ENCODE measurements around the gene LIN28B. TPM values are rescaled to one million over a fixed set of nuclear protein-coding genes. Genes with fewer than 3 reads are reported as not detected.
"Not testable (repeated sequence)": the region's sequence is repeated elsewhere in the genome, so short reads cannot be mapped to it uniquely, and the experiment has no call there.

LIN28B gene, protein sequence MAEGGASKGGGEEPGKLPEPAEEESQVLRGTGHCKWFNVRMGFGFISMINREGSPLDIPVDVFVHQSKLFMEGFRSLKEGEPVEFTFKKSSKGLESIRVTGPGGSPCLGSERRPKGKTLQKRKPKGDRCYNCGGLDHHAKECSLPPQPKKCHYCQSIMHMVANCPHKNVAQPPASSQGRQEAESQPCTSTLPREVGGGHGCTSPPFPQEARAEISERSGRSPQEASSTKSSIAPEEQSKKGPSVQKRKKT
- total RNA-seq (2014; rRNA removed) = not detected in 2 replicates
- not detected for polyA plus RNA-seq (2012)

DNA sequence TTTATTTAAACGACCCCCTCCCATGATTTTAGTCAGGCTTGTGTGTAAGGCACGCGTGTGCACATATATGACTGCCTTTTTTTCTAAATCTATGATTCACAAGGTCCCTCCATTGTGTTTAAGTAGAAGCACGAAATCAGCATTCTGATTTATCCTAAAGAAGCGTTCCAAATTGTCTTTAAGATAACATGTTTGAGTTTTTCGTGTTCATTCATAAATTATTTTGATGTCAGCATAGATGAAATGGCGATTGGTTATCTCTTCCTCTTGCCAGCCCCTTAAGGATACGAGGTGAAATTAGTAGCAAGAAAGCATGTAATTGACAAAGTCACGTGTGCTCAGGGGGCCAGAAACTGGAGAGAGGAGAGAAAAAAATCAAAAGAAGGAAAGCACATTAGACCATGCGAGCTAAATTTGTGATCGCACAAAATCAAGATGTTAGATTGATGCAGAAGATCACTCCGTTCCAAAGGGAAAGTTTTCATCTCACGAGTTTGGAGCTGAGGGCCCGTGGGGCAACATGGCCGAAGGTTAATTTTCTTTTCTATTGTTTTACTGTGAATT, at the start of gene LIN28B:
LIN28B (plus strand) TSS at position 377 of the 564 bp plus-strand sequence; CDS start at position 521, 144 bp downstream.
- DNase-seq (ENCODE audit: low read depth) = no peak

DNA sequence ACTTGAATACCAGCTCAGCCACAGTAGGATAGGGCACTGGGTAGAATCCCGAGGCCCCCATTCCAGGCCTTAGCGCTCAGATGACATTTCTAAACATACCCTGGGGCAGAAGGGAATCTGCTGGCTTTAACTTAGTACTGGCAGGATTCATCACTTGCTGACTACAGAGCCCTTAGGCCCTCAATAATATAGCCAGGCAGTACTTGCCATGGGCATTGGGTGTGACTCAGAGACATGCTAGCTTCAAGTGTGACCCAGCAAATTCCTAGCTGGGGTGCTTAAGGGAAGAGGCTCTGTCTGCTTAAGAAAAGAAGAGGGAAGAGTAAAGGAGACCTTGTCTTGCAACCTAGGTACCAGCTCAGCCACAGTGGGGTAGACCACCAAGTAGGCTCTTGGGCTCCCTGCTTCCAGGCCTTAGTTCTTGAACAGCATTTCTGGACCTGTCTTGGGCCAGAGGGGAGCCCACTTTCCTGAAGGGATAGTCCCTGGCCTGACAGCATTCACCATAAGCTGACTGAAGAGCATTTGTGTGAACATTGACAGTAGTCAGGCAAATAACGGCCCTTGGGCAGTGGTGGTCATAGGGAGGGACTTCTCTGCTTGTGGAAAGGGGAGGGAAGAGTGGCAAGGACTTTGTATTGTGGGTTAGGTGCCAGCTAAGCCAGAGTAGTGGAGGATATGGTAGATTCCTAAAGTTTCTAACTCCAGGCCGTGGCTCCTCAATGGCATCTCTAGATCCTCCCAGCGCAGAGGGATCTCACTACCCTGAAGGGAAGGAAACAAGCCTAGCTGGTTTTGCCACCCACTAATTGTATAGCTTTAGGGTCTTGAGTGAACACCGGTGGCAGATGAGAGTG, 48.6 kb upstream of the LIN28B start:
- DNase-seq (ENCODE audit: low read depth) = no peak

DNA sequence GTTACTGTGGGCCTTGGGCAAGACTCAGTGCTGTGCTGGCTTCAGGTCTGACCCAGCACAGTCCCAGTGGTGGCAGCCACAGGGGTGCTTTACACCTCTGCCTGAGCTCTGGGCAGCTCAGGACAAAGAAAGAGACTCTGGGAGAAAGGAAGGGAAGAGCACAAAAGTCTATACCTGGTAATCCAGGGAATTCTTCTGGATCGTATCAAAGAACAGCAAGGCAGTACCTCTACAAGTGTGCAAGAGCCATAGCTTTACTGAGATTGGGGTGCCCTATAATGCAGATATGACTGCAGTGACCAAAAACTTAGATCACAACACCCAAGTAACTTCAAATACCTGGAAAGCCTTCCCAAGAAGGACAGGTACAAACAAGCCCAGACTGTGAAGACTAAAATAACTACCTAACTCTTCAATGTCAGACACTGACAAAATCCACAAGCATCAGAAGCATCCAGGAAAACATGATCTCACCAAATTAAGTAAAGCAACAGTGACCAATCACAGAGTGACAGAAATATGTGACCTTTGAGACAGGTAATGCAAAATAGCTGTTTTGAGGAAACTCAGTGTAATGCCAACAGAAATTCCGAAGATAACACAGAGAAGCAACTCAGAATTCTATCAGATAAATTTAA, 47.9 kb upstream of the LIN28B start:
- DNase-seq (ENCODE audit: low read depth) = no peak

DNA sequence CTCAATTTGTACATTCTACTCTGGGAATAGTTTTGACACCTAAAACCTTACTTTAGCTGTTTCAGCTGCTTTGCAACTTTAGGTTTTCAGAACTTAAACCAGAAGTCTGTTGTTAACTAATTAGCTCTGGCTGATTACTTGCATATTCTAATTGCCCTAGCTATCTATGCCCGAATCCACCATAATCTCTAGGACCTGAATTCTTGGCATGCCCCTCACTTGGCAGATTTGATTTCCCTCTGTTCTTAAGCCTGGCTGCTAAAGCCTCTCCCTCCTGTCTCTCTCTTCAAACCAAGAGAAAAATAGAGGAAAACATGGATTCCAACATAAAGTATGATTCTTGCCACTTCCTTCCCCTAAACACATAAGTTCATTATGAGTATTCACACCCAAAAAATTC, 35.0 kb upstream of the LIN28B start:
- DNase-seq (ENCODE audit: low read depth) = no peak

DNA sequence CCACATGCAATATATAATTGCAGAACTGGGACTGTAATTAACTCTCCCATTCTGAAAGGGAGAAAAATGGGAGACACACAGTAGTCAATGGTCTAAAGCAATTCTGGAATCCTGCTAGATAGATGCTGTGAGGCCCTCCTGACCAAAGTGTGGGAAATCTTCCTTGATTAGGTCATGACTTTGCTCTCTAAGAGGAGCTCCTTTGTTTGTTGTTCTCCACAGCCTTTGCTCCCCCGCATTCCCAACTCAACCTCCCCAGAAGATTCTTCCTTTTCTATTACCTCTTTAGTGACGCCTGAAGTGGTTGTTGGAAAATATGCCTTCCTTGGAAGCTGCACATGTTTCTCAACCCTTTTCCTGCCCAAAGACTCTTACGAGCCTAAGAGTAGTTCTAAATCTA, 28.8 kb upstream of the LIN28B start:
- DNase-seq (ENCODE audit: low read depth) = no peak

DNA sequence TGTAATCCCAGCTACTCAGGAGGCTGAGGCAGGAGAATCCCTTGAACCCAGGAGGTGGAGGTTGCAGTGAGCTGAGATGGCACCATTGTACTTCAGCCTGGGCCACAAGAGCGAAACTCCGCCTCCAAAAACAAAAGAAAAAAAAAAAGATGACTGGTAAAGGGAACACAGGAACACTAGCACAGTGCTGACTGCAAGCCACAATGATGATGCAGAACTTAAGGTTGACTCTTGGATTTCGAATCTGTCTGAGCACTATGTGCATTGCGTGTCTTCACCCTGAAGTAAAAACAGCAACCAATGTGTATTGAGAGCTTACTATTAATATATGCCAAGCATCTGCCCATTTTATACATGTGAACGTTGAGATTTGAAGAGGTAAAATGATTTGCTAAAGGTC, 27.6 kb upstream of the LIN28B start:
- DNase-seq (ENCODE audit: low read depth) = no peak

DNA sequence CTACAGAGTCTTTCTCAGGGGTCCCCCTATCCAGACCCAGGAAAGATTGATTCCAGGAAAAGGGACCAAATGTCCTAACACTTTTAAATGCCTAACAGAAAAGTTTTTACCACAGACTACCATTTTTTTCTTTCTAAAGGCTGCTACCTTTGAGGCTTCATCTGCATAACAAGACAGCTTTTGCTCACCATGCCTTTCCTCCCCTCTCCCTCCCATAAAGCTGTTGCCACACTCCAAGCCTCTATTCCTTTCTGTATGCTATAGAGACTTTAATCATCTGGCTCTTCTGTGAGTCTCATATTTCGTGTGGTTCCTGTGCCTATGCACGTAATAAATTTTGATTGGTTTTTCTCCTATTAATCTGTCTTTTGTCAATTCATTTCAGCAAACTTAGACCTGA, 26.0 kb upstream of the LIN28B start:
- no peak for DNase-seq (ENCODE audit: low read depth)

DNA sequence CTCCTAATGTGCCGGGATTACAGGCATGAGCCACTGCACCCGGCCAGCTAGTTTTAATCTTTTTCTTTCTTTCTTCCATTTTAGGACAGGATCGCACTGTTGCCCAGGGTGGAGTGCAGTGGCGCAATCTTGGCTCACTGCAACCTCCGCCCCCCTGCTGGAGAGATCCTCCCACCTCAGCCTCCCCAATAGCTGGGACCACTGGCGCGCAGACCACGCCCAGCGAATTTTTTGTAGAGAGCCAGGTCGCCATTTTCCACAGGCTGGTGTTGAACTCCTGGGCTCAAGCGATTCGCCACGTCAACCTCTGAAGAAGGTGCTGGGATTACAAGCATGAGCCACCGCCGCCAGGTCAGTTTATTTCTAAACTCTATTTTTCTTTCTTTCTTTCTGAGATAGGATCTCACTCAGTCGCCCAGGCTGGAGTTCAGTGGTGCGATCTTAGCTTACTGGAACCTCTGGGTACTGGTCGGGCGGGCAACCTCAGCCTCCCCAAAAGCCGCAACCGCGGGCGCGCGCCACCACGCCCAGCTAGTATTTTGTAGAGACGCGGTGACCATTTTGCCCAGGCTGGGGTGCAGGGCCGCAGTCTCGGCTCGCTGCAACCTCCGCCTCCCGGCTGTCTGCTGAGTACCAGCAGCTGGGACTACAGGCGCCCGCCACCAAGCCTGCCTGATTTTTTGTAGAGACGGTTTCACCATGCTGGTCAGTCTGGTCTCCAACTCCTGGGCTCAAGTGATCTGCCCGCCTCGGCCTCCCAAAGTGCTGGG, 20.0 kb upstream of the LIN28B start:
- DNase-seq (ENCODE audit: low read depth) = no peak

DNA sequence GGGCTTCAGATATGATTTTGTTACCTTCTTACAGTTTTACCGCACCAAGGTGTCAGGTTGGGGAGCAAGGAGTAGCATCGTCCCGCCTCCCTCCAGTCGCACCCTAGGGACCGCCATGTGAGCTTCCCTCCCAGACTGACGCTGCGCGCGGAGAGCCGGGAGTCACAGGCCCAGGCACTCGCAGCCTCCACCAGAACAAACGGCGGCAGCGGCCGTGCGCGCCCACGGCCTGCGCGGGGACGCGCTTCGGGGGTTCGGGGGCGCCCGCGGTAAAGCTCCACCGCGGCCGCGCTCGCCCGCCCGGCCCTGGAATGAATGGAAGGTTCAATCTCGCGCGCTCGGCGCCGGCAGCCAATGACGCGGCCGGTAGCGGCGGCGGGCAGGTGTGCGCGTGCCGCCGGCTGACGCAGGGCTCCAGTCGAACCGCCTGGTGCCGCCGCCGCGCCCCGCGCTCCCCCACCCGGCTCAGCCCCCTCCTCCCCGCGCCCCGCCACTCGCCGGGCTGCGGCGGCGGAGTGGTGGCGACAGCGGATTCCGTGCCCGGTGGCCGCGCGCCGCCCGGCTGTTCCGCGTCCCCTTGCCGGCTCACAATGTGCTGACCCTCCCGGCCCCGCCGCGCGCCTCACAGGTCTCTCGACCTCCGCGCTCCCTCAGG, 16.5 kb upstream of the LIN28B start:
- DNase-seq (ENCODE audit: low read depth) = no peak

DNA sequence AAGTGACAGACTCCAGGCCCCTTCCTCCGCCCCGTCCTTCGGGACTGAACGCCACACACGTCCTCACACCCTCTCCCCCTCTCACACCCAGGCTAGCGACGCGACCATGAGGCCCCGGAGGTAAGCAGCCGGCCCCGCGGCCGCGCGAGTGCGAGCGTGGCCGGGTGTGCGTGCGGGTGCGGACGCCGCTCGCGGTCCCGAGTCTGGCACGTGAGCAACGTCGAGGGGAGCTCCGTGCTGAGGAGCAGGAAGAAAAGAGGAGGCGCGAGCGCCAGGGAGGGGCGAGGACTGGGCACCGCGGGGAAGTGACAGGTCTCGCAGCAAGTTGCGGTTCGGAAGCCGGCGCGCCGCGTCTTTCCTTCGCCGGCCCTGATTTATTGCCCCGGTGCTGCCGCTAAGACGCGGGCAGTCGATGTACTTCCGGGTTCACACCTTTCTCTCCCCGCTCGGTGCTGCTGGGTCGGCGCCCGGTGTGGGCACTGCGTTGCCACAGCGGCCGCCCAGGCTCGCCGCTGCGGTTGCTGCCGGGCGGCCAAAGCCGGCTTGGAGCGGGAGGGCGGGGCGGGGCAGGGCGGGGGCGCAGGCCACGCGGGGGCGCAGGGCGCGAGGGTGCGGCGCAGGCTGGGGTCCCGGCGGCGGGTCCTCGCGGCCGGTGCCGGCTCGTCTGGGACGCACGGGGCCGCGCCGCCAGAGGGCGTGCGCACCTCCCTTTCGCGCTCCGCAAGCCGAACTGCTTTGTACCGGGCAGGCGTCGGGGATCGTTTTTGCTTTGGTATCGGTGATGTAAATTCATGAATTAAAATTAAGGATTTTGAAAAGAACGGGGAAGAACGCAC, 15.8 kb upstream of the LIN28B start:
- no peak for DNase-seq (ENCODE audit: low read depth)

DNA sequence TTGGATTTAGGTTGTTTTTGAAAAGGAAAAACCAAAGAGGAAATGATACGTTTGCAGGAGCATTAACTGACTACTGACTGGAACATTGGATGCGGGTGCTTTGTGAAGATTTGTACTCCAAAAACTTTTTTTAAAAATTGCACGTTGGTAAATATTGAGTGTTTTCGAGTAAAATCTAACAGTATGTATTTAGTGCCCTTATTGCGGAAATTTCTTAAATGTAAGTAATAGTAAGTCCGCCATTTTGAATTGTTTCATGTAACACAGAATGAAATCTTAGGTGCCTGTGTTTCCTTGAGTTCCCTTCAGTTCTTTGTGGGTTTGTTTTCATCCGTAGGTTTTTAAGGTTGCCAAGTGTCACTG, 15.2 kb upstream of the LIN28B start:
- DNase-seq (ENCODE audit: low read depth) = no peak

DNA sequence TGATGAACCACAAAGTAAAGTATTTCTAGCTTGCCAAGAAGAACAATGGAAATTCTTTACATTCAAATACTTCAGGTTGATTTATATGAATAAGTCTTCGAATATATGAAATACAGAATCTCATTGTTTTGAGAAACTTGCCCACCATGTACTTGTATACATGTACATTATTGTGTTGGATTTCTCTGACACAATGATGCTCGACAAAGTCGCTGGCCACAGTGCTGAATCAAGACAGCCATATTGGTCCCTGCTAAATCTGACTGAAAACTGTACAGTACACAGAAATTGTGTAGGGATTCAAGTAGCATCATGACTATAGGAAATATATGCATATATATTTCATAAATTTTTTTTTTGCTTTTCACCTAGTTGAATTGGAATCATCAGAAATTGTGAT, 13.1 kb upstream of the LIN28B start:
- DNase-seq (ENCODE audit: low read depth) = peak; percentile 29

DNA sequence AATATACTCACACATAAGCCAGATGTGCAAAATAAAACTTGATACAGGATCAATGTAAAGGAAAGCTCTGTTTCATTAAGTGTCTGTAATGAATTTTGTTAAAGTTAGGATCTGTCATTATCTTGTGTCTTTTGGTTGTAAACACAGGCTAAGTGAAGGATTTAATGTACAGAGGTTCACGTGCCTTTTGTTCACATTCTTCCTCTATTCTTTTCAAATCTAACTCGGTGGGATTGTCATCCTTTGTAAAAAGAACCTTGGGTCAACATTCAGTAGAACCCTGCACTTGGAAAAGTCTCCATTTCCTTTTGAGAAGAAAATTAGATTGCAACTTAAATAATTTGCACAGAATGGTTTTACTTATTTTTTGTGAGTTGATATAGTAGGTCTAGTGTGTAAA, 7.7 kb upstream of the LIN28B start:
- no peak for DNase-seq (ENCODE audit: low read depth)

DNA sequence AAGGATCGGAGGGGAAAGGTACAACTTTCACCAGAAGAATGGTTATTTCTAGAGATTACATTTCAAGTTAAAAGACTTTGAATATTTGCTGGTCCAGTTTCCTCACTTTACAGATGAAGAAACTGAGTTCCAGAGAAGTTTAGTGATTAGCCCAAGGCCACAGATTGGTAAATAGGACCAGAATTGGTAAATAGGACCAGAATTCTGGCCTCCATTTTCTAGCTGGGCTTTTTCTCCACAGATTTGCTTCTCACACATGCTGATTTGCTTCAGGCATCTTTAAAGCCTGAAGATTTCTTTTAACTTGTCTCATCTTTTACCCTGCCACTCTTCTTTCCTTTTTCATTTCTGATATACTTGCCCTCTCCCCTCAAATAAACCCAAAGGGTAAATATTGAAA, 5.2 kb upstream of the LIN28B start:
- no peak for DNase-seq (ENCODE audit: low read depth)

DNA sequence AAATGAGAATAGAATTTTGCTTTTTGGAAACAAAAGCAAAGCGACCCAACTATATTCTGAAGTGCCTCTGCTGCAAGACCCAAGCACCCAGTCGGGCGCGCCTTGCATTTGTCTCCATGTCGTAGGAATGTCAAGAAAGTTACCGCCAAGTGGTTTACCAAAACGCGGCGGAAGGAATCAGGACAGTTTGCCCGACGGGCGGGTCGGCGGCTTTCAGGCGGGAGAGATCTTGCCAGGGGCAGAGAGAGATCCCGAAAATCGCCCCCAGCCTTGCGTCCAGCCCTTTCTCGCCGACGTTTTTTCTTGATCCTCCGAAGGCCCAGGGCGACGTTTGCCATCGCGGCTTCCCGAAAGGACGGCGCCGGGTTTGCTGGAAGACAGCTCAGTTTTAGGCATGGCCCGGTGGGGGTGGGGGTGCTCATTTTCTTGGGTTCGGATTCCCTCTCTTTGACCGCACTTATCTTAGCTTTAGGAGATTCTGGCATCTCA, 4.0 kb upstream of the LIN28B start:
- no peak for DNase-seq (ENCODE audit: low read depth)

DNA sequence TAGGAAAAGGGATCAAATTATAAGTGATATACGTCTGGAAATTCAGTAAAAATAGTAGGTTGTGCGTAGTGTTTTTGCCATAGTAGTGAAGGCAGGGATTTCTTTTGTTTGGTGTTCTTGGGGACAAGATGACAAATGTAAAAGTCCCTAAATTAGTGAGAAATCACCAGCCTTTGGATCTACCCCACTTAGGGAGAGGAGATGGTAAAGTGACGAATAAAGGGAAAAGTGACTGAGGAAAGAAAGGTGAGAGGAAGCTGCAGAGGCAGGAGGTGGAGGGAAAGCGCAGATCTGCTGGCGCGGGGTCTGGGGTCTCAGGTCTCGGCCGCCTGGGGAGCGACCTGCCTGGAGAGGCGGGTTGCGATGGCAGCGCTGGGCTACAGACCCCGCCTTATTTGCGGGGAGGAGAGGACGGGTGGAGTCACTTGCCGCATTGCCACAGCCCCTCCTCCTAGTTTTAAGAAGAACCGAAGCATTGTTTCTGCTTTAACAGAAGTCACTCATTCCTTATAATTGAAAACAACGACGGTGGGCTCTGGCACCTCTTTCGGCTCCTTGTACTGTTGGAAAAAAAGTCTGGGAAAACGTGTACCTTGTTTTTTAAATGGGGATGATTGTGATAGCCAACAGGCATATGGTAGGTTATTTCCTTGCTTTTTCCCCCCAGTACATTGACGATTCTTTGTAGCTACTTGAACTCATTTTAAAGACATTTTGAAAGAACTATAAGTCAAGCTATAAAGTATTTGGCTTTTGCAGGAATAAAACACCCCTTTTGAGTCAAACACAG, 3.3 kb upstream of the LIN28B start:
- DNase-seq (ENCODE audit: low read depth) = not testable (repeated sequence)

DNA sequence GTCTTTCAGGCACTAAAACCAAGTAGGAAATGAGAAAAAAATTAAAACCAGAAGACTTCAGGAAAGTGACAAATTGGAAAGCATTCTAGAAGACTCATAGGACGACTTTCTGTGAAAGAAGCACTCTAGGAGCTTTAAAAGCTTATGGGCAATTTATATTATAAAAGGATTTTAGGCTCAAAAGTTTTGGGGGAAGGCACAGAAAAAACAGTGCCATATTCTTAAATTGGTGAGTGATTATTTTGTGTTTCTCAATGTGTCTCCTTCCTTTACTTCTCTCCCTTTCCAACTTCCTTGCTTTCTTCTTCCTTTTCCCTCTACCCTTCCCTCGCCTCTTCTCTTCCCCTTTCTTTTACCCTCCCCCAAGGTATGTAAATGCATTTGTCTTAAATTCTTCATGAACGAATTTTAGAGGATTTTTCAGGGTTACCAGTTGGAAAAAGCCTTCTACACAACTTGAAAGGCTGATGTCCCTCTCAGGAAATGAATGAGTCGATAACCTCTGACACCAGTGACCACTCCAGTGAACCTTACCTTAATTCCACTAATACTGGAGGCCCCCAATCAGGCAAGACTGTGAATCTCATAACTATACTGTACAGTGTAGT, 2.6 kb upstream of the LIN28B start:
- DNase-seq (ENCODE audit: low read depth) = no peak

DNA sequence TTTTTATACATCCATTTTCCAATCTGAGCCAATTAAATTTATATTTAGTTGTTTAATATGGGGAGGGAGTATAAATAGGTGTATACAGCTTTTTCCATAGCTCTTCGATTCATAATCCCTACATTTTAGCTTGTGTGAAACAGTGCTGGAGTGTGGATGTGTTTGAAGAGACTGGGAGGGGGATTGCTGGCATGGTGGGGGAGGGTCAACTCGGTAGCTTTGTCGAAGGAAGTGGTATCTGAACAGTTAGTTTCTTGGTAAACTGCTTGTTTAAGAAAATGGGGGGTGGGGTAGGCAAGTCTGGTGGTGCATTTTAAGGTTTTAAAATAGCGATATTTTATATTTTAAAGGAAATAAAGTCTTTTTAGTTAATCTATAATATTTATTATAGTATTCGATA, 1.4 kb upstream of the LIN28B start:
- DNase-seq (ENCODE audit: low read depth) = no peak
